CD4-positive, alpha-beta T cell (primary cell): ENCODE data around the gene AGBL1. TPM values are rescaled to one million over a fixed set of nuclear protein-coding genes. Genes with fewer than 3 reads are reported as not detected.

ENCODE experiments used
- ATAC-seq: fragments of 200-7000 bp; cut with Tn5 transposase; one replicate; pipeline ENCODE4 v1.10.0; 2022; ENCODE audit warnings: mild to moderate bottlenecking; ENCODE audit not compliant: poor library complexity
- CTCF ChIA-PET: fragments of 350-600 bp; sonication (Branson Sonifier 250); formaldehyde crosslinking; loops from one replicate; lab custom pipeline; 2021; ENCODE audit warnings: antibody characterized with exemption, inconsistent platforms; lab: Charles Lee
- POLR2A ChIA-PET: fragments of 350-600 bp; sonication (Branson Sonifier 250); formaldehyde crosslinking; loops from one replicate; lab custom pipeline; 2021; ENCODE audit warnings: antibody characterized with exemption, inconsistent platforms; lab: Charles Lee
- DNase-seq, 14 experiments: peaks; one replicate each; pipeline ENCODE4 v3.0.0-alpha.2; 2013 to 2020; ENCODE audit warnings: mixed read lengths in 2 of 14
- H3K27ac ChIP-seq, 2 donors: one replicate each; pipeline versions ENCODE4 v1.5.1 to v1.7.0; 2013; ENCODE audit warnings: low read length in 2 of 2, low read depth in 1 of 2, mild to moderate bottlenecking in 1 of 2
- H3K27me3 ChIP-seq, 2 experiments: 1 replicate in 1 of 2; 2 replicates in 1 of 2; pipeline versions ENCODE4 v1.6.1 to v1.7.0; 2013; ENCODE audit warnings: low read length in 2 of 2, control low read depth in 1 of 2, mild to moderate bottlenecking in 1 of 2, moderate library complexity in 1 of 2; ENCODE audit not compliant: insufficient read depth in 2 of 2, control insufficient read depth in 1 of 2
- H3K36me3 ChIP-seq: one replicate; pipeline ENCODE4 v1.6.1; 2013; ENCODE audit warnings: low read length, control low read depth; ENCODE audit not compliant: insufficient read depth
- H3K4me1 ChIP-seq: one replicate; pipeline ENCODE4 v1.6.1; 2013; ENCODE audit warnings: low read length, control low read depth; ENCODE audit not compliant: insufficient read depth
- H3K4me3 ChIP-seq: one replicate; pipeline ENCODE4 v1.5.1; 2013; ENCODE audit warnings: mild to moderate bottlenecking, low read length, moderate library complexity
- H3K9me3 ChIP-seq, 2 experiments: 1 replicate in 1 of 2; 2 replicates in 1 of 2; pipeline versions ENCODE4 v1.6.1 to v1.7.0; 2013; ENCODE audit warnings: low read length in 2 of 2, mild to moderate bottlenecking in 2 of 2, control low read depth in 1 of 2, moderate library complexity in 1 of 2; ENCODE audit not compliant: control insufficient read depth in 1 of 2, insufficient read depth in 1 of 2
- H3K27ac Mint-ChIP-seq: one replicate; pipeline ENCODE4 v1.8.0; 2020; ENCODE audit warnings: mixed read lengths
- H3K27me3 Mint-ChIP-seq: one replicate; pipeline ENCODE4 v1.8.0; 2021; ENCODE audit warnings: mixed read lengths
- H3K36me3 Mint-ChIP-seq: one replicate; pipeline ENCODE4 v1.8.0; 2021; ENCODE audit warnings: low read depth, mixed read lengths
- H3K4me1 Mint-ChIP-seq: one replicate; pipeline ENCODE4 v1.8.0; 2021; ENCODE audit warnings: low read depth, mixed read lengths
- H3K4me3 Mint-ChIP-seq: one replicate; pipeline ENCODE4 v1.8.0; 2020; ENCODE audit warnings: mild to moderate bottlenecking, mixed read lengths
- H3K9me3 Mint-ChIP-seq: one replicate; pipeline ENCODE4 v1.8.0; 2020; ENCODE audit warnings: mixed read lengths
- CTCF ChIP-seq: fragments of 200-600 bp; IDR thresholded peaks from one replicate; pipeline ENCODE4 v1.8.0; 2022; ENCODE audit warnings: antibody characterized with exemption, mild to moderate bottlenecking
- intact Hi-C, 2 experiments: fragments of 100-400 bp; cut with DNase I in 1 of 2; cut with micrococcal nuclease in 1 of 2; formaldehyde crosslinking; loops; one replicate each; pipeline versions ENCODE4 v1.15.1 to v1.9.0; 2023 to 2025; cut with DNase I, micrococcal nuclease
- total RNA-seq, 174 experiments: library from RNA in 2 of 174; stranded (reverse) in 2 of 174; gene quantifications; one replicate each; pipeline ENCODE4 v1.2.3 and lab custom pipeline; 2021 to 2026

AGBL1 gene
- total RNA-seq, 2 experiments from 2014 or later = not detected

GRCh38 chr15:86603466-86603865, 523.8 kb downstream of the AGBL1 start:
- no peak for ATAC-seq
- no peak overlapping the region for H3K27ac Mint-ChIP-seq
- CTCF ChIA-PET = no interaction called here
- H3K9me3 Mint-ChIP-seq = no peaks in the 10 kb centered on the region
- no peaks in the 10 kb centered on the region for H3K4me1 Mint-ChIP-seq
- H3K4me3 ChIP-seq = no peak overlapping the region
- H3K27me3 ChIP-seq = no peaks in the 10 kb centered on the region
- POLR2A ChIA-PET = no interaction called here
- intact Hi-C loops = no loop called here
- no peaks in the 10 kb centered on the region for H3K9me3 ChIP-seq
- no peaks in the 10 kb centered on the region for H3K36me3 ChIP-seq
- no peak overlapping the region for H3K27ac ChIP-seq
- H3K4me1 ChIP-seq = no peaks in the 10 kb centered on the region
- peaks cover 6% of the 10 kb centered on the region for H3K27me3 Mint-ChIP-seq
- no peak overlapping the region for H3K4me3 Mint-ChIP-seq
- no peaks in the 10 kb centered on the region for H3K36me3 Mint-ChIP-seq
- no peak for DNase-seq
- no peak for TF ChIP-seq CTCF

GRCh38 chr15:86608461-86609205, 529.0 kb downstream of the AGBL1 start:
- peaks cover 23% of the 10 kb centered on the region for H3K4me1 ChIP-seq
- no peak for ATAC-seq
- ChIA-PET POLR2A (interaction anchor here (1.0 kb wide), 1 partner anchor 13 kb away, joined by 3 read pairs; no protein-coding TSS in a partner anchor), CTCF (no interaction called here)
- no peaks in the 10 kb centered on the region for H3K9me3 ChIP-seq
- intact Hi-C loops = no loop called here
- Mint-ChIP-seq H3K4me1 (peaks cover 37% of the 10 kb centered on the region), H3K4me3 (no peak overlapping the region), H3K27me3 (no peaks in the 10 kb centered on the region), H3K36me3 (no peaks in the 10 kb centered on the region), H3K27ac (no peak overlapping the region), H3K9me3 (no peaks in the 10 kb centered on the region)
- no peak overlapping the region for H3K27ac ChIP-seq
- H3K27me3 ChIP-seq = no peaks in the 10 kb centered on the region
- no peak for TF ChIP-seq CTCF
- no peak overlapping the region for H3K4me3 ChIP-seq
- DNase-seq = no peak
- no peaks in the 10 kb centered on the region for H3K36me3 ChIP-seq

- H3K4me1 ChIP-seq = peaks cover 23% of the 10 kb centered on the region
- ChIA-PET POLR2A (no interaction called here), CTCF (no interaction called here)
- intact Hi-C loops = no loop called here
- no peaks in the 10 kb centered on the region for H3K9me3 ChIP-seq
- Mint-ChIP-seq H3K36me3 (no peaks in the 10 kb centered on the region), H3K27ac (no peak overlapping the region), H3K9me3 (no peaks in the 10 kb centered on the region), H3K4me1 (peaks cover 44% of the 10 kb centered on the region), H3K4me3 (no peak overlapping the region), H3K27me3 (no peaks in the 10 kb centered on the region)
- DNase-seq = no peak
- no peaks in the 10 kb centered on the region for H3K27me3 ChIP-seq
- H3K4me3 ChIP-seq = no peak overlapping the region
- no peak for TF ChIP-seq CTCF
- H3K27ac ChIP-seq = no peak overlapping the region
- ATAC-seq = no peak
- H3K36me3 ChIP-seq = no peaks in the 10 kb centered on the region
These were observed 529.6 kb downstream of the AGBL1 start for GRCh38 chr15:86609275-86609674.
